Renal cortex interstitium (tissue), 11 donors: Measurements from ENCODE around the gene GFPT2. TPM values are rescaled to one million over a fixed set of nuclear protein-coding genes. Genes with fewer than 3 reads are reported as not detected.

Experiments used
- DNase-seq, 11 donors: peaks; one replicate each; pipeline ENCODE4 v3.0.0-alpha.2; 2013; ENCODE audit warnings: low read depth in 9 of 11, low spot score in 4 of 11; ENCODE audit errors: extremely low read depth in 1 of 11
- polyA plus RNA-seq, 3 donors: library from polyadenylated mRNA; unstranded; fragments of 120-200 nt; gene quantifications; one replicate each; pipeline ENCODE4 v1.2.1, GENCODE V29; 2013; ENCODE audit not compliant: insufficient read length in 3 of 3

The GFPT2 gene
- polyA plus RNA-seq, 3 donors: 4.8 to 6.2 (median 5.3) TPM

- no peak for DNase-seq
Observed at GRCh38 chr5:180251141-180251540, 102.0 kb downstream of the GFPT2 start.

Other genes with a start within 250 kb of the GFPT2 start
- gene RASGEF1C, start 144.1 kb downstream of the GFPT2 start, polyA plus RNA-seq: under 1 TPM; 0.36 to 0.76 (median 0.57) TPM
- 10 to 100 TPM; 37.1 to 37.5 (median 37.3) TPM for gene MAPK9, start 61.3 kb downstream of the GFPT2 start, polyA plus RNA-seq
- gene CNOT6, start 141.0 kb upstream of the GFPT2 start, polyA plus RNA-seq: 10 to 100 TPM; 53.9 to 70.3 (median 61.6) TPM
- gene SCGB3A1, start 238.2 kb upstream of the GFPT2 start, polyA plus RNA-seq: 1 to 10 TPM in 2 of 3 donors, under 1 TPM in 1; 0.89 to 1.8 (median 1.3) TPM